ENCODE measurements around the gene TTC28.

TTC28 gene

DNA sequence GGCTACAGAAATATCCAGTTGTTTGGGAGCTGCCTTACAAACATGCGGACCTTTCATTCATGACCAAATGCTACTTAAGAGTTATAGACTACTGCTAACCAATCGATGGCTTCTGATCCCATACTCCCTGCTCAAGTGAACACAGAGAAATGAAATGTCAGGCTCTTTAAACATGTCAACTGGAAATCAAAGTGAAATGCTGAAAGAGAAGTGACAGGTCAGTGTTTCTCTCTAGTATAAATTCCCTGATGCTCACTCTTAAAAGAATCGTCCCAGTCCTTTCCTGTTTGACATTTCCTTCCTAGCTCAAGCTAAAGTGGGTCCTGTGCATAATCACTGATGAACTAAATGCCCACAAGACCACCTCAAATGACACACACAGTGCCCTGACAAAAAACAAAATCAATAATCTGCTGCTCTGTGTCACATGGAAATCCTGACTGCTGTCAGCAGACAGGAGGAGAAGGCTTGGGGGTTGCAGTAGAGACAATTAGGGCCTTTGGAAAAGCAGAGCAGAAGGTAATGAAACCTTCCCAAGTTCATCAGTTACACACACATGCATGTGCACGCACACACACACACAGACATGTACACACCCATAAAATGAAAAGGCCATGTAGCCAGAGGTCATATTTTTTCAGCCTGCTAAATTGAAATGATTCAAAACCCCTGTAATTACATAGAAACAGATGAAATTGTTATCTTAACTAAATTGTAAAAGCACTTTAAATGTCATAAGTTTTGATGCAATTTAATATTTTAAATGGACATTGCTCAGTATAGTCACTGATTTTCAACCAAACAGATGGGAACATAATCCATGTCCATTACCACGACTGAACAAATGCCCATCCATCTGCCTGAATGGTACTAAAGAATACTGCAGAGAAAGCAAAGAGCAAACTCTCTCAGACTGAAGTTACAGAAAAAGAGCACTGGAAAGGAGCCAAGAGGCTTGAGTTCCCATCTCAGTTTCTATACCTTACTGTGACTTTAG lies 330.7 kb downstream of the TTC28 start:
- TF ChIP-seq, protein P1, sequence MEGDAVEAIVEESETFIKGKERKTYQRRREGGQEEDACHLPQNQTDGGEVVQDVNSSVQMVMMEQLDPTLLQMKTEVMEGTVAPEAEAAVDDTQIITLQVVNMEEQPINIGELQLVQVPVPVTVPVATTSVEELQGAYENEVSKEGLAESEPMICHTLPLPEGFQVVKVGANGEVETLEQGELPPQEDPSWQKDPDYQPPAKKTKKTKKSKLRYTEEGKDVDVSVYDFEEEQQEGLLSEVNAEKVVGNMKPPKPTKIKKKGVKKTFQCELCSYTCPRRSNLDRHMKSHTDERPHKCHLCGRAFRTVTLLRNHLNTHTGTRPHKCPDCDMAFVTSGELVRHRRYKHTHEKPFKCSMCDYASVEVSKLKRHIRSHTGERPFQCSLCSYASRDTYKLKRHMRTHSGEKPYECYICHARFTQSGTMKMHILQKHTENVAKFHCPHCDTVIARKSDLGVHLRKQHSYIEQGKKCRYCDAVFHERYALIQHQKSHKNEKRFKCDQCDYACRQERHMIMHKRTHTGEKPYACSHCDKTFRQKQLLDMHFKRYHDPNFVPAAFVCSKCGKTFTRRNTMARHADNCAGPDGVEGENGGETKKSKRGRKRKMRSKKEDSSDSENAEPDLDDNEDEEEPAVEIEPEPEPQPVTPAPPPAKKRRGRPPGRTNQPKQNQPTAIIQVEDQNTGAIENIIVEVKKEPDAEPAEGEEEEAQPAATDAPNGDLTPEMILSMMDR (IDR thresholded peaks at IDR 0.05; ENCODE audit: insufficient read depth, low read depth, low read length, missing control alignments), result no peak
- DNase-seq (ENCODE audit: low read depth), result no peak
- H3K4me3 ChIP-seq (ENCODE audit: low read length), result no peak overlapping the region

DNA sequence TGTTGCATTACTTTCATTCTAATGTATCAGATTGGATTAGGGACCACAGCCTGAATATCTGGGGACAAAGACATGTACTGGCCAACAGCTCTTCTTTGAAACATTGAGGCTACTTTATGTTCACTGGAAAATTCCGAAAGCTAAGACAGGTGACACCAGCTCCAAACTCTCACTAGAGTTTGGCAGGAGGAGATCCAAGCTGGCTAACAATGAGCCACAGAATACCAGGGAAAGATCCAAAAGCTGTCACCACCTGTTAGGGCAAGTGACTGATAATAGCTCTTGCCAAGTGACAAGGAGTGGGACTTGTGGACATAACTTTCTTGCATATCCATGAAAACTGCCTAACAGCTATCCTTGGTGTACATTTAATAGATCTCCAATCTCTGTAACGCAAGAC lies 333.3 kb downstream of the TTC28 start:
- DNase-seq (ENCODE audit: low read depth), result no peak
- H3K4me3 ChIP-seq (ENCODE audit: low read length), result no peak overlapping the region
- TF ChIP-seq, protein P1 (IDR thresholded peaks at IDR 0.05; ENCODE audit: insufficient read depth, low read depth, low read length, missing control alignments), result no peak

DNA sequence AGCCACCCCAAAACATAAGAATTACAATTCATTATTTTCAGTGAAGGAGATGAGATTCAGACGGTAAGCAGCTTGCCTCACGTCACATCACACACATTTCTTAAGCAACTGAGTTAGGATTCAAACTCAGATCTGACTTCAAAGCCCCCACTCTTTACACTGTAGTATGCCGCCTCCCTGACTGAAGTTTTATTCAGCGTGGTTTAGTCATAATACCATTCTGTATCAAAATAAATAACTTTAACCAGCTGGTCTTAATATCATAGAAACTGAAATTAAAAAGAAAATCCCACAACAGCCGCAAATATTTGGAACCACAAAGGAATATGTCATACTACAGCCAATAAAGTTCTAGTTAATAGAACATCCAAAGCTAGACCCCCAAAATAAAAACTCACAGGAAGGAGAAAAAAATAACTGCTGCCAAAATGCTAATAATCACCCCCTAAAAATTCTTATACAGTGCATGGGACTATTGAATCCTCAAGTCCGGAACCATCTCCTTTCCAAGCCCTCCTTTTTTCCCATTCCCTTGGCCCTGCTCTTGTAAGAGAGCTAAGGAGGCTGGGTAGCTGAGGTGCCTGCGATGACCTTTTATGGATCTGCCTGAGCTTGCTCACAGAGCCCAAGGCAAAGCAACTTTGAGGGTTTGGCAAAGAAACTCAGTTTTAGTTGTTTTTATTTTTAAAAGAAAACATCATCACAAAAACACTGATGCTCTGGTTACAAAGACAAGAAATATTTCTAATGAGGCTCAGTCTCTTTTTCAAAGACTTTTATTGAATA lies 334.5 kb downstream of the TTC28 start:
- H3K4me3 ChIP-seq (ENCODE audit: low read length), result no peak overlapping the region
- TF ChIP-seq, protein P1 (IDR thresholded peaks at IDR 0.05; ENCODE audit: insufficient read depth, low read depth, low read length, missing control alignments), result no peak
- peak; percentile 59 for DNase-seq (ENCODE audit: low read depth)

DNA sequence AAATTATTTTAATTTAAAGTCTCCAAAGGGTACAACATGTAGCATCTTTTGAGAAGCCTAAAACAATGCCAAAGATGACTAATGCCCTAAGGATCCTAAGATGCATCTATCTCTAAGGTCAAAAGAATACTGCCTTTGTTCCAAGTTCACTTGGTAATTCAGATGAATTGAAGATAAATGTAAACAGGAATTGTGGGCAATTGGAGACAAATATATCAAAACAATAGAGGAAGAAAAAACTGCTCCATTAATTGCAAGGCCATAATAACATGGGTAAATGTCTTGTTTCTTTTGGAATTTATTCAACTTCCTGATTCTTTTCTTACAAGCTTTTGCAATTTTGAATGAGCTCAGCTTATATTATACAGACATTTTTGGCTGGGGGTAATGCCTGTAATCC lies 338.6 kb downstream of the TTC28 start:
- H3K4me3 ChIP-seq (ENCODE audit: low read length), result no peak overlapping the region
- peak; percentile 6 for DNase-seq (ENCODE audit: low read depth)
- TF ChIP-seq, protein P1 (IDR thresholded peaks at IDR 0.05; ENCODE audit: insufficient read depth, low read depth, low read length, missing control alignments), result no peak

DNA sequence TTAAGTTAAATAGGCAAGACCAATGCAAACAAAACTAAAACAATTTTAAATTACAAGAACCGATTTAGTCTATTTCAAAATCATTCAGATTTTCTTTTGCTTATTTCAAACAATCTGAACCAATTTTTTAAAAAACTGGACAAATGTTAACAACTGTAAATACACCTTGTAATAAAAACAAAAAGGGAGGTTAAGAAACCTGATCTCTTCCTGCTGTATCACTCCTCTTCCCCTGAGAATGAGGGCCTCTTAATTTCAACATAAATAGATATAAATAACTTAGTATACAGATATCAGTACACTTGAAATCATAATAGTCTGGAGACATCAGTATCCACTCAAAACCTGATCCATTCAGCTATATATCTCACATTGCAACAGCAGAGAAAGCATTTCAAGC lies 346.6 kb downstream of the TTC28 start:
- TF ChIP-seq, protein P1 (IDR thresholded peaks at IDR 0.05; ENCODE audit: insufficient read depth, low read depth, low read length, missing control alignments), result no peak
- H3K4me3 ChIP-seq (ENCODE audit: low read length), result no peak overlapping the region
- DNase-seq (ENCODE audit: low read depth), result no peak

DNA sequence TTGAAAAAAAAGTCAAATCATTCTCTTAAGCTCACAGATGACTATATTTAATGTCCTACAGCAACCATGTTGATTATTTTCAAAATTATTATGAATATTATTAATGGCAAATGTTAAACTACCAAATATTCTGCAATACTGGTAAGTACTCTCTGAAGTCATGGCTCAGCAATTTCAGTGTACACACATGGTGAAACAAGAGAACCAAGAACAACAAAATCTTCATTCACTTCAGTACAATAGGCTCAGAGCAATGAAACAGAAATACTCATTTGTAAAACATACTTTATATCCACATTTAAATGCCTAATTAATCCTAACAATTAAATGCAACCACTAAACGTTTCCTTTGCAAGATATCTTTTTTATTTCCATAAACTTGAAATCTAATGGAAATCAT lies 347.2 kb downstream of the TTC28 start:
- DNase-seq (ENCODE audit: low read depth), result no peak
- no peak overlapping the region for H3K4me3 ChIP-seq (ENCODE audit: low read length)
- TF ChIP-seq, protein P1 (IDR thresholded peaks at IDR 0.05; ENCODE audit: insufficient read depth, low read depth, low read length, missing control alignments), result no peak
